ENCODE measurements around the gene IL17REL. TPM values are rescaled to one million over a fixed set of nuclear protein-coding genes. Genes with fewer than 3 reads are reported as not detected.

The IL17REL gene
- total RNA-seq, 1 donor from 2014 or later = 0.07 TPM

- Mint-ChIP-seq H3K4me3 (no peak overlapping the region), H3K27ac (ENCODE audit: unreplicated experiment) (no peak overlapping the region), H3K9me3 (no peaks in the 10 kb centered on the region), H3K27me3 (ENCODE audit: low read depth) (peaks cover 37% of the 10 kb centered on the region), H3K36me3 (ENCODE audit: low read depth) (no peaks in the 10 kb centered on the region), H3K4me1 (no peaks in the 10 kb centered on the region)
- no peak for DNase-seq (ENCODE audit: low read depth, low spot score)
- TF ChIP-seq, protein P1, sequence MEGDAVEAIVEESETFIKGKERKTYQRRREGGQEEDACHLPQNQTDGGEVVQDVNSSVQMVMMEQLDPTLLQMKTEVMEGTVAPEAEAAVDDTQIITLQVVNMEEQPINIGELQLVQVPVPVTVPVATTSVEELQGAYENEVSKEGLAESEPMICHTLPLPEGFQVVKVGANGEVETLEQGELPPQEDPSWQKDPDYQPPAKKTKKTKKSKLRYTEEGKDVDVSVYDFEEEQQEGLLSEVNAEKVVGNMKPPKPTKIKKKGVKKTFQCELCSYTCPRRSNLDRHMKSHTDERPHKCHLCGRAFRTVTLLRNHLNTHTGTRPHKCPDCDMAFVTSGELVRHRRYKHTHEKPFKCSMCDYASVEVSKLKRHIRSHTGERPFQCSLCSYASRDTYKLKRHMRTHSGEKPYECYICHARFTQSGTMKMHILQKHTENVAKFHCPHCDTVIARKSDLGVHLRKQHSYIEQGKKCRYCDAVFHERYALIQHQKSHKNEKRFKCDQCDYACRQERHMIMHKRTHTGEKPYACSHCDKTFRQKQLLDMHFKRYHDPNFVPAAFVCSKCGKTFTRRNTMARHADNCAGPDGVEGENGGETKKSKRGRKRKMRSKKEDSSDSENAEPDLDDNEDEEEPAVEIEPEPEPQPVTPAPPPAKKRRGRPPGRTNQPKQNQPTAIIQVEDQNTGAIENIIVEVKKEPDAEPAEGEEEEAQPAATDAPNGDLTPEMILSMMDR (conservative IDR thresholded peaks at IDR 0.05) = no peak
These were observed 1.7 kb downstream of the IL17REL start for GRCh38 chr22:50010676-50011446.

DNA sequence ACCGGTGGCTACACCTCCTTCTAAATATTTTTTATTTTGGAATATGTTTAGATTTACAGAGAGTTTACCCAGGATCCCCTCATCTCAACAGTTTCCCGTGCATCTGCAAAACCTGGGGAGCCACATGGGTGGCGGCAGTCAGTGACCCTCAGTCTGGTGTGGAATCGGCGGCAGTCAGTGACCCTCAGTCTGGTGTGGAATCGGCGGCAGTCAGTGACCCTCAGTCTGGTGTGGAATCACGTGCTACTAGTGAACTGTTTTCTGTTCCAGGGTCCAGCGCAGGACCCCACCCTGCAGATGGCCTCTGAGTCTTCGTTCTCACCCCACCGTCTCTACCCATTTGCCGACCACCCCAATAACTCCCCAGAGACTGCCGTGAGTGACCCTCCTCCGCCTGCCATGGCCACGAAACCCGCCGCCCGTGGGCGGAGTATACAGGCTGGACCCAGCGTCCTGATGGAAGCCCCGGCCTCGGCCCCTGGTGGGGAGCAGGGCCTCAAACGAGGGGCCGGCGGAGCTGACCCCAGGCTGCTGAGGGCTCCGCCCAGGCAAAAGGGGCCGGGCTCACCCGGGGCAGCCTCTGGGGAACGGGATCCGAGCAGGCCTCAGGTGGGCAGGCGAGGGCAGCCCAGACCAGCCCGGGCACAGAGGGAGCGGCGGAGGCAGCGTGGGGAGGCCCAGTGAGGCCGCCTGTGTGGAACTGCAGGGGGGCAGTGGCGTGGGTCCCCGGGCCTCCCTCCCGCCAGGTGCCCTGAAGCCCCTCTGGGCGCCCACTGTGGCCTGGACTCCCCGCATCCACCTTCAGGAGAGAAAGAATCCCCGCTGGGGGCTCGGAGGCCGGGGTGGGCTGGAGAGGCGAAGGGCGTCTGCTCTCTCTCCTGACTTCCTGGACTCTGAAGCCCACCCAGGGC, 2.5 kb downstream of the IL17REL start:
- Mint-ChIP-seq H3K27me3 (ENCODE audit: low read depth) (peaks cover 36% of the 10 kb centered on the region), H3K27ac (ENCODE audit: unreplicated experiment) (no peak overlapping the region), H3K4me3 (no peak overlapping the region), H3K36me3 (ENCODE audit: low read depth) (no peaks in the 10 kb centered on the region), H3K4me1 (no peaks in the 10 kb centered on the region), H3K9me3 (no peaks in the 10 kb centered on the region)
- no peak for DNase-seq (ENCODE audit: low read depth, low spot score)
- TF ChIP-seq, protein P1 (conservative IDR thresholded peaks at IDR 0.05) = no peak

DNA sequence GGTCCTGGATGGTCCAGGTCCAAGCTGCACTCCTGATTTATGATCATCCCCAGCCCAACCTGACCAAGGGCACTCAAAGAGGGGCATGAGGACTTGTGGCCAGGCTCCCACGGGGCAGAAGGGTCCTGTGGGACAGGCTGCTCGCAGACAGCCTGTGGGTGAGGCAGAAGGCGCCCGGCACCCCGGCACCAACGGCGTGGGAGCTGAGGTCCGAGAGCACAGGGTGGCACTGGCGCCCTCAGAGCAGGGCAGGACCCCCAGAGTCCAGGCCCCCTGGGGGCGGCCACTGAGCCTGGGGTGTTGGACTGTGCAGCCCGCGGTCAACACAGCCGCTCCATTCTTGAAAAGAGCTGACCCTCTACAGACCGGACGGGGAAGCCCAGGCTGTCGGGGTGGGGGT, 3.3 kb downstream of the IL17REL start:
- Mint-ChIP-seq H3K36me3 (ENCODE audit: low read depth) (no peaks in the 10 kb centered on the region), H3K4me1 (no peaks in the 10 kb centered on the region), H3K9me3 (no peaks in the 10 kb centered on the region), H3K27ac (ENCODE audit: unreplicated experiment) (no peak overlapping the region), H3K4me3 (no peak overlapping the region), H3K27me3 (ENCODE audit: low read depth) (peaks cover 38% of the 10 kb centered on the region)
- TF ChIP-seq, protein P1 (conservative IDR thresholded peaks at IDR 0.05) = no peak
- no peak for DNase-seq (ENCODE audit: low read depth, low spot score)

DNA sequence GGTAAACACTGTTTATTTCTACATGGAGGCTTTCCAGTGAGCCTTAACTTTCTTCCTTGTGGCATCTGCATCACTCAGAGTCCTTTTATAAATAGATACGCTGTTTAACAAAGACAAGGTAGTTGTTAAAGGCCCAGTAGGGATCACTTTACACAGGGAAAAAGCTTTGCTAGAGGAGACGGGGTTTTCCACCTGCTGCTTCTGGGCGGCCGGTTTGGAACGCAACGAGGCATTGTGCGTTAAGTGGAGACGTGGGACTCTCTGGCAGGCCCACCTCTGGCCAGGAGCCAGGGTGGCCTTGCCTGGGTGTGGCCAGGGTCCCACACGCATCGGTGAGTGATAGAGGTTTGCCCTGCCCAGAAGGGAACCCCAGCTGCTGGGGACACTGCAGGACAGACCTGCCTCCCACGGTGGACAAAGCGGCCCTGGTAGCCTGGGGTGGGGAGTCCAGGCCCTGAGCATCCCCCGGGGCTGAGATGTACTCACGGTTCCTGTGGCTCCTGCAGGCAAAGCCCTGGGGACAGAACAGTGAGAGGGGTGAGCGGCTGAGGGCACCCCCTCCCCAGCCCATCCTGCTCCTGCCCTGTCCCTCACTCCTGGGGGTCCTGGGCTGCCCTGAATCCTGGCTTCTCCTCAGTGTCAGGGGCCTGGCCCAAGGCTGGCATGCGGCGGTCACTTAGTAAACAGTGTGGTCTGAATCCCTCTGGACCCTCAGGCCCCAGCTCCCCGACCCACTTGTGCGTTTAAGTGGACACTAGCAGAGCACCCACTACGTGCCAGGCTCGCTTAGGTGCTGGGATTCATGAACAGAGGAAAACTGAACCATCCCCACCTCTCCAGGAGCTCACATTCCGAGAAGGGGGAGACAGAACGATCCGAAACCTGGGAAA, 4.2 kb downstream of the IL17REL start:
- no peaks in the 10 kb centered on the region for H3K36me3 Mint-ChIP-seq (ENCODE audit: low read depth)
- H3K4me1 Mint-ChIP-seq = no peaks in the 10 kb centered on the region
- TF ChIP-seq, protein P1 (conservative IDR thresholded peaks at IDR 0.05) = no peak
- DNase-seq (ENCODE audit: low read depth, low spot score) = no peak
- H3K4me3 Mint-ChIP-seq = no peak overlapping the region
- peaks cover 35% of the 10 kb centered on the region for H3K27me3 Mint-ChIP-seq (ENCODE audit: low read depth)
- no peaks in the 10 kb centered on the region for H3K9me3 Mint-ChIP-seq
- H3K27ac Mint-ChIP-seq (ENCODE audit: unreplicated experiment) = peak overlapping the region; percentile 78

- DNase-seq (ENCODE audit: low read depth, low spot score) = no peak
- no peaks in the 10 kb centered on the region for H3K9me3 Mint-ChIP-seq
- H3K27ac Mint-ChIP-seq (ENCODE audit: unreplicated experiment) = no peak overlapping the region
- peaks cover 33% of the 10 kb centered on the region for H3K27me3 Mint-ChIP-seq (ENCODE audit: low read depth)
- no peaks in the 10 kb centered on the region for H3K4me1 Mint-ChIP-seq
- TF ChIP-seq, protein P1 (conservative IDR thresholded peaks at IDR 0.05) = no peak
- no peak overlapping the region for H3K4me3 Mint-ChIP-seq
- H3K36me3 Mint-ChIP-seq (ENCODE audit: low read depth) = no peaks in the 10 kb centered on the region
These were observed 5.5 kb downstream of the IL17REL start for GRCh38 chr22:50007057-50007511.

All from neural crest cell (in vitro differentiated cells).